H1 (cell line): ENCODE results near the gene MBOAT1. TPM values are rescaled to one million over a fixed set of nuclear protein-coding genes. Genes with fewer than 3 reads are reported as not detected.

ENCODE experiments used
- CTCF ChIA-PET: fragments of 300-600 bp; sonication (Branson Sonifier 250); formaldehyde crosslinking; loops from one replicate; lab custom pipeline; 2021; ENCODE audit not compliant: partially characterized antibody; lab: Charles Lee
- POLR2A ChIA-PET: fragments of 300-600 bp; sonication (Branson Sonifier 250); formaldehyde crosslinking; loops from one replicate; lab custom pipeline; 2021; ENCODE audit warnings: inconsistent platforms; ENCODE audit not compliant: partially characterized antibody; lab: Charles Lee
- DNase-seq, 2 experiments: peaks; one replicate each; pipeline versions ENCODE4 v3.0.0 to v3.0.0-alpha.2; 2010 to 2022; ENCODE audit warnings: low spot score in 2 of 2, low read depth in 1 of 2, mixed read lengths in 1 of 2
- FAIRE-seq: peaks from 2 replicates; lab custom pipeline; 2011; peaks lifted over from hg19 to GRCh38; lab: Jason Lieb, UNC
- H2AFZ ChIP-seq: 2 replicates; pipeline ENCODE4 v1.8.1; 2012; ENCODE audit warnings: low read length, inconsistent platforms
- H2AK5ac ChIP-seq: 2 replicates; pipeline ENCODE4 v1.6.1; 2013; ENCODE audit warnings: low read depth, low read length
- H2BK120ac ChIP-seq: replicated peaks from 2 replicates; pipeline ENCODE3; 2013; ENCODE audit warnings: low read depth, low read length, inconsistent platforms
- H2BK12ac ChIP-seq: 2 replicates; pipeline ENCODE4 v1.6.1; 2013; ENCODE audit warnings: low read depth, low read length
- H2BK15ac ChIP-seq: 2 replicates; pipeline ENCODE4 v1.6.1; 2013; ENCODE audit warnings: low read length
- H2BK20ac ChIP-seq: 2 replicates; pipeline ENCODE4 v1.6.1; 2013; ENCODE audit warnings: low read length
- H2BK5ac ChIP-seq: 2 replicates; pipeline ENCODE4 v1.6.1; 2013; ENCODE audit warnings: low read depth, low read length
- H3K14ac ChIP-seq: 2 replicates; pipeline ENCODE4 v1.6.1; 2013; ENCODE audit warnings: inconsistent platforms; ENCODE audit not compliant: insufficient read length
- H3K18ac ChIP-seq: 2 replicates; pipeline ENCODE4 v1.6.1; 2013; ENCODE audit warnings: low read length; ENCODE audit errors: extremely low read depth
- H3K23ac ChIP-seq: 2 replicates; pipeline ENCODE4 v1.6.1; 2013; ENCODE audit warnings: inconsistent platforms; ENCODE audit not compliant: insufficient read length
- H3K23me2 ChIP-seq: 2 replicates; pipeline ENCODE4 v1.6.1; 2013; ENCODE audit warnings: low read depth, low read length
- H3K27ac ChIP-seq: 2 replicates; pipeline ENCODE4 v1.6.1; 2011; ENCODE audit warnings: low read depth, low read length, inconsistent platforms
- H3K27me3 ChIP-seq, 4 experiments: replicated peaks in 1 of 4; 1 replicate in 1 of 4; 2 replicates in 3 of 4; pipeline versions ENCODE4 v1.6.1 to v1.8.1; 2011 to 2013; ENCODE audit warnings: low read length in 3 of 4, mild to moderate bottlenecking in 3 of 4, inconsistent platforms in 2 of 4, mixed read lengths in 2 of 4, moderate library complexity in 1 of 4; ENCODE audit not compliant: control insufficient read depth in 3 of 4, insufficient read depth in 3 of 4; ENCODE audit errors: extremely low read depth in 1 of 4
- H3K36me3 ChIP-seq, 4 experiments: 2 replicates each; pipeline versions ENCODE4 v1.6.1 to v1.8.1; 2011 to 2013; ENCODE audit warnings: mild to moderate bottlenecking in 4 of 4, low read length in 3 of 4, moderate library complexity in 2 of 4, control low read depth in 1 of 4, inconsistent platforms in 1 of 4; ENCODE audit not compliant: insufficient read depth in 4 of 4, control insufficient read depth in 2 of 4
- H3K4ac ChIP-seq: replicated peaks from 2 replicates; pipeline ENCODE3; 2013; ENCODE audit warnings: low read length, low read depth, mixed read lengths, inconsistent platforms; ENCODE audit not compliant: insufficient read length
- H3K4me1 ChIP-seq, 4 experiments: replicated peaks in 1 of 4; 1 replicate in 1 of 4; 2 replicates in 3 of 4; pipeline versions ENCODE4 v1.6.1 to v1.8.1; 2011 to 2013; ENCODE audit warnings: low read length in 3 of 4, inconsistent platforms in 2 of 4, mixed read lengths in 1 of 4; ENCODE audit not compliant: insufficient read depth in 4 of 4, control insufficient read depth in 3 of 4
- H3K4me2 ChIP-seq, 2 experiments: 2 replicates each; pipeline versions ENCODE4 v1.6.1 to v1.8.1; 2011 to 2013; ENCODE audit warnings: low read depth in 2 of 2, low read length in 2 of 2, control low read depth in 1 of 2, inconsistent platforms in 1 of 2, mild to moderate bottlenecking in 1 of 2; ENCODE audit not compliant: insufficient read depth in 1 of 2
- H3K4me3 ChIP-seq, 4 experiments: fragments of 200-600, 300-600 bp in 1 of 4; sonication (generic), shearing (Covaris generic), sonication (Bioruptor Twin) in 1 of 4; 2 replicates each; pipeline versions ENCODE4 v1.5.1 to v1.8.1; 2011 to 2016; ENCODE audit warnings: low read length in 4 of 4, low read depth in 3 of 4, control low read depth in 2 of 4, inconsistent platforms in 2 of 4, mild to moderate bottlenecking in 2 of 4, mixed read lengths in 1 of 4, moderate library complexity in 1 of 4; ENCODE audit not compliant: insufficient read depth in 2 of 4; ENCODE audit errors: extremely low read depth in 1 of 4
- H3K56ac ChIP-seq: replicated peaks from 2 replicates; pipeline ENCODE3; 2013; ENCODE audit warnings: low read depth, mild to moderate bottlenecking, mixed read lengths, low read length, inconsistent platforms; ENCODE audit not compliant: insufficient read length
- H3K79me1 ChIP-seq: 2 replicates; pipeline ENCODE4 v1.6.1; 2013; ENCODE audit warnings: low read depth, low read length, control low read depth
- H3K79me2 ChIP-seq, 2 experiments: 2 replicates each; pipeline versions ENCODE4 v1.6.1 to v1.8.1; 2012 to 2013; ENCODE audit warnings: low read length in 2 of 2, mild to moderate bottlenecking in 2 of 2, inconsistent platforms in 1 of 2; ENCODE audit not compliant: insufficient read depth in 2 of 2, control insufficient read depth in 1 of 2
- H3K9ac ChIP-seq, 4 experiments: replicated peaks in 1 of 4; 1 replicate in 1 of 4; 2 replicates in 3 of 4; pipeline versions ENCODE4 v1.6.1 to v1.8.1; 2011 to 2013; ENCODE audit warnings: low read depth in 3 of 4, low read length in 3 of 4, control low read depth in 2 of 4, mild to moderate bottlenecking in 2 of 4, moderate library complexity in 2 of 4, inconsistent platforms in 1 of 4; ENCODE audit errors: extremely low read depth in 1 of 4
- H3K9me3 ChIP-seq, 2 experiments: 2 replicates each; pipeline versions ENCODE4 v1.6.1 to v1.8.1; 2012 to 2013; ENCODE audit warnings: mild to moderate bottlenecking in 2 of 2, moderate library complexity in 2 of 2, control low read depth in 1 of 2, inconsistent platforms in 1 of 2, low read depth in 1 of 2, low read length in 1 of 2, mixed read lengths in 1 of 2; ENCODE audit not compliant: insufficient read depth in 2 of 2
- H4K20me1 ChIP-seq, 2 experiments: replicated peaks in 1 of 2; 2 replicates each; pipeline versions ENCODE3 to v1.8.1; 2011 to 2013; ENCODE audit warnings: inconsistent platforms in 2 of 2, low read length in 2 of 2, mild to moderate bottlenecking in 1 of 2; ENCODE audit not compliant: insufficient read depth in 2 of 2, control insufficient read depth in 1 of 2
- H4K5ac ChIP-seq: 2 replicates; pipeline ENCODE4 v1.6.1; 2013; ENCODE audit warnings: low read length, low read depth, mixed read lengths, inconsistent platforms; ENCODE audit not compliant: insufficient read length
- H4K8ac ChIP-seq: 2 replicates; pipeline ENCODE4 v1.8.0; 2013; ENCODE audit warnings: mild to moderate bottlenecking, moderate library complexity, low read length, inconsistent platforms; ENCODE audit not compliant: insufficient read depth; ENCODE audit errors: extremely low read depth
- H4K91ac ChIP-seq: replicated peaks from 2 replicates; pipeline ENCODE3; 2013; ENCODE audit warnings: low read length, mixed read lengths, inconsistent platforms; ENCODE audit not compliant: insufficient read length
- HDAC6 ChIP-seq: IDR thresholded peaks from one replicate; pipeline ENCODE4 v1.7.1; 2012; ENCODE audit warnings: low read depth, mild to moderate bottlenecking, inconsistent platforms, low read length, moderate library complexity
- KDM1A ChIP-seq: fragments of 200-600, 300-600 bp; sonication (generic); IDR thresholded peaks from 2 replicates; pipeline ENCODE4 v1.7.1; 2016; ENCODE audit warnings: mild to moderate bottlenecking, low read length, borderline replicate concordance
- NANOG ChIP-seq: IDR thresholded peaks from 2 replicates; pipeline ENCODE4 v1.6.1; 2011; ENCODE audit warnings: low read length, low read depth, mild to moderate bottlenecking, inconsistent platforms; ENCODE audit not compliant: insufficient read depth, poor library complexity, severe bottlenecking
- NRF1 ChIP-seq: IDR thresholded peaks from 2 replicates; pipeline ENCODE4 v1.6.1; 2011; ENCODE audit warnings: mild to moderate bottlenecking, low read depth, low read length, improper control_type of control experiment
- WGBS, 2 experiments: shearing (Covaris generic) in 1 of 2; methylation state at CpG; one replicate each; pipeline versions ENCODE4 v1.1.6 to v1.1.7; 2013 to 2015; ENCODE audit warnings: low lambda C conversion rate in 2 of 2, mixed read lengths in 2 of 2, inconsistent platforms in 1 of 2, low coverage in 1 of 2, missing lambda C conversion rate in 1 of 2; ENCODE audit not compliant: insufficient replicate concordance in 2 of 2, insufficient coverage in 1 of 2, insufficient read length in 1 of 2; ENCODE audit errors: extremely low coverage in 1 of 2, missing lambda C conversion rate in 1 of 2; 5-methylcytosine and 5-hydroxymethylcytosine counted together
- polyA plus RNA-seq, 7 experiments: library from polyadenylated mRNA; depleted of rRNA in 3 of 7; stranded (reverse) in 5 of 7; unstranded in 2 of 7; fragments of >200 nt in 5 of 7; fragments of 200-250 nt in 2 of 7; gene quantifications; 1 replicate in 5 of 7; 2 replicates in 1 of 7; 4 replicates in 1 of 7; pipeline versions ENCODE4 v1.2.1 to v1.2.3, GENCODE V29; 2011 to 2013; ENCODE audit warnings: missing spikeins in 2 of 7, mixed read lengths in 2 of 7
- total RNA-seq: library from RNA; stranded (reverse); fragmentation: NEBNext Ultra II Directional; extraction: Animal tissue kit (Norgen Biotek cat#: 25700); gene quantifications from 2 replicates; pipeline ENCODE4 v1.2.1, GENCODE V29; 2021

Gene MBOAT1
- total and polyA plus RNA-seq, 2 of the 8 experiments (the other 6 are each of a cell fraction or from before 2014, with no cell fraction given), result 4.9 to 19.5 TPM

DNA sequence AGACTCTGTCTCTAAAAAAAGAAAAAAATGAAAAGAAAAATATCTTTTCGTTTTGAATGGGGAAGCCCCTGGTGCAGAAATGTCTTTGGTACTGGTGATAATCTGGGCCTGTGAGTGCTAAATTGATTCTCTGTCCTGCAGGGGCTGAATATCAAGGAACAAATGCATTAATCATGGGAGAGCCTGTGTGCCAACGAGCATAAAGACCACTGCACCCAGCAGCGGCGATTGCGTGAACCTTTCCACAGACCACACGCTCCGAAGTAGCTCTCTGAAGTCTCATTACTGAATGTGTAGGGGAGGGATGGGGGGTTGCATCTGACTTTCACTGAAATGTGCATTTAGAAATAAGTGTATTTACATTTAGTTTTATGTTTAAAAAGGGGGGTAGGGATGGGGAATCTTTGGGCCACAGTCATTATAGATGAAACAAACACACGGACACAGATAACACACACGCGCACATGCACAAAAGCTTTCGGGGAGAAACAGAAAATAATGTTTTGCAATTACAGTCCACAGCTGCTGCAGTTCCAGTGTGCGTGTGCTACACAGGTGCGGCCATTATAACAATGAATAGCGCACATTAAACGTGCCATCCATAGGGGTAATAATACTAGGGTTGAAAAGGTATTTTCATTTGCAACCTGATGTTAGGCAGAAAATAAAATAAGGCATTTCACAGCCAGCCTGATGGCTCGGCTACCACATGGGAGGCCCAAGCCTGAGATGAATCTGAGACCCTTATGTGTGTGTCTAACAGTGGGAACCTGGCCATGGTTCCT, 154.0 kb downstream of the MBOAT1 start:
- Histone ChIP-seq H4K20me1 (no peaks in the 10 kb centered on the region), H3K9ac (no peak overlapping the region), H3K23ac (no peak overlapping the region), H3K79me2 (no peaks in the 10 kb centered on the region), H3K4me1 (no peaks in the 10 kb centered on the region), H2AK5ac (no peak overlapping the region), H3K36me3 (no peaks in the 10 kb centered on the region), H3K18ac (no peak overlapping the region), H3K9me3 (no peaks in the 10 kb centered on the region), H4K91ac (no peak overlapping the region), H3K79me1 (no peaks in the 10 kb centered on the region; the same call in 1 of the 2 replicates), H3K4ac (no peak overlapping the region), H4K8ac (no peak overlapping the region), H3K4me3 (no peak overlapping the region), H3K4me2 (no peak overlapping the region), H2BK15ac (no peak overlapping the region), H3K27ac (no peak overlapping the region)
- POLR2A ChIA-PET, result no interaction called here
- DNase-seq, result no peak
- TF ChIP-seq NANOG, result no peak
- no peak for TF ChIP-seq HDAC6
- TF ChIP-seq KDM1A, result no peak
- no peak for TF ChIP-seq NRF1
- TF ChIP-seq, all 59 proteins: peak for 0
- Histone ChIP-seq H3K23me2 (peaks cover 1% of the 10 kb centered on the region; the same call in 1 of the 2 replicates), H3K27me3 (no peaks in the 10 kb centered on the region), H4K5ac (no peak overlapping the region), H2BK5ac (no peak overlapping the region), H3K14ac (no peak overlapping the region), H2BK20ac (no peak overlapping the region), H2BK12ac (no peak overlapping the region), H2BK120ac (no peak overlapping the region), H2AFZ (no peak overlapping the region), H3K56ac (no peak overlapping the region)
- 97% methylated on average over 16 of the region's 16 CpGs; no CpG with 5 or more reads in 1 of the 2 experiments for WGBS, 2 experiments
- CTCF ChIA-PET, result interaction anchor here (0.5 to 1.7 kb wide), 4 partner anchors 24 to 1034 kb away, joined by 3 to 7 read pairs (median 4); no protein-coding TSS in a partner anchor
- FAIRE-seq, result no peak
